Smooth muscle cell (in vitro differentiated cells): ENCODE measurements around the gene PROM1. TPM values are rescaled to one million over a fixed set of nuclear protein-coding genes. Genes with fewer than 3 reads are reported as not detected.

Source experiments
- DNase-seq: peaks from one replicate; lab custom pipeline; 2025; ENCODE audit not compliant: unreplicated experiment; lab: John Stamatoyannopoulos, UW
- H2AFZ ChIP-seq: fragments of 200-600 bp; sonication (generic); 2 replicates; pipeline ENCODE4 v1.6.0; 2016; ENCODE audit warnings: antibody characterized with exemption, low read depth, mild to moderate bottlenecking
- H3F3A ChIP-seq: fragments of 200-600 bp; sonication (generic); 2 replicates; pipeline ENCODE4 v1.6.0; 2017; ENCODE audit warnings: antibody characterized with exemption, low read depth
- H3K27ac ChIP-seq: fragments of 200-600 bp; sonication (generic); 2 replicates; pipeline ENCODE4 v1.5.1; 2016; ENCODE audit warnings: low read depth, mild to moderate bottlenecking
- H3K27me3 ChIP-seq: fragments of 200-600 bp; sonication (generic); 2 replicates; pipeline ENCODE4 v1.6.1; 2016; ENCODE audit warnings: low read depth, mild to moderate bottlenecking
- H3K36me3 ChIP-seq: fragments of 200-600 bp; sonication (generic); 2 replicates; pipeline ENCODE4 v1.5.1; 2016; ENCODE audit warnings: low read depth
- H3K4me1 ChIP-seq: fragments of 200-600 bp; sonication (generic); 2 replicates; pipeline ENCODE4 v1.5.1; 2016; ENCODE audit warnings: low read depth
- H3K4me2 ChIP-seq: fragments of 200-600 bp; sonication (generic); 2 replicates; pipeline ENCODE4 v1.6.0; 2016; ENCODE audit warnings: mild to moderate bottlenecking
- H3K4me3 ChIP-seq: fragments of 200-600 bp; sonication (generic); 2 replicates; pipeline ENCODE4 v1.5.1; 2016; ENCODE audit warnings: mild to moderate bottlenecking
- H3K79me2 ChIP-seq: fragments of 200-600 bp; sonication (generic); 2 replicates; pipeline ENCODE4 v1.6.0; 2016; ENCODE audit warnings: low read depth, mild to moderate bottlenecking
- H3K9ac ChIP-seq: fragments of 200-600 bp; sonication (generic); 2 replicates; pipeline ENCODE4 v1.6.0; 2016; ENCODE audit warnings: low read depth
- H3K9me3 ChIP-seq: fragments of 200-600 bp; sonication (generic); replicated peaks from 2 replicates; pipeline ENCODE4 v1.5.1; 2016; ENCODE audit warnings: low read depth
- H4K20me1 ChIP-seq: fragments of 200-600 bp; sonication (generic); 2 replicates; pipeline ENCODE4 v1.6.0; 2016; ENCODE audit warnings: low read depth
- CTCF ChIP-seq: fragments of 200-600 bp; sonication (generic); IDR thresholded peaks from 2 replicates; pipeline ENCODE4 v1.5.1; 2017; ENCODE audit warnings: borderline replicate concordance, mild to moderate bottlenecking, antibody characterized with exemption; ENCODE audit not compliant: insufficient read depth, poor library complexity, severe bottlenecking
- WGBS: methylation state at CpG from one replicate; pipeline ENCODE4 v1.1.7; 2016; ENCODE audit warnings: low lambda C conversion rate; 5-methylcytosine and 5-hydroxymethylcytosine counted together
- polyA plus RNA-seq: library from polyadenylated mRNA; unstranded; fragments of >200 nt; fragmentation: Nextera tagmentation; extraction: Ambion mirVana; gene quantifications from 2 replicates; pipeline ENCODE4 v1.2.1, GENCODE V29; 2016
- total RNA-seq: library from RNA; depleted of rRNA; stranded (reverse); fragments of >200 nt; gene quantifications from 2 replicates; pipeline ENCODE4 v1.2.3, GENCODE V29; 2014

PROM1 gene
- total and polyA plus RNA-seq, 2 experiments from 2014 or later = 0.56 to 1.7 TPM

- no peak overlapping the region for H3K9ac ChIP-seq
- no peaks in the 10 kb centered on the region for H3K9me3 ChIP-seq
- no peaks in the 10 kb centered on the region for H3K36me3 ChIP-seq
- no peak for TF ChIP-seq CTCF
- no peak for DNase-seq
- no peaks in the 10 kb centered on the region for H4K20me1 ChIP-seq
- H3K79me2 ChIP-seq = no peaks in the 10 kb centered on the region
- no peak overlapping the region for H3K4me2 ChIP-seq
- H3K4me3 ChIP-seq = no peak overlapping the region
- H2AFZ ChIP-seq = no peak overlapping the region
- H3K27me3 ChIP-seq = peaks cover 16% of the 10 kb centered on the region
- no peak overlapping the region for H3K27ac ChIP-seq
- H3K4me1 ChIP-seq = no peaks in the 10 kb centered on the region
- no peaks in the 10 kb centered on the region for H3F3A ChIP-seq
- WGBS = 70% methylated on average over 2 of the region's 2 CpGs
Measured at GRCh38 chr4:16104520-16104919, 20.7 kb upstream of the PROM1 start.

- Histone ChIP-seq H3K4me2 (no peak overlapping the region), H3K27ac (no peak overlapping the region), H3K9me3 (no peaks in the 10 kb centered on the region), H3K79me2 (no peaks in the 10 kb centered on the region), H3K27me3 (peaks cover 10% of the 10 kb centered on the region), H3K9ac (no peak overlapping the region), H3K4me3 (no peak overlapping the region), H3K36me3 (no peaks in the 10 kb centered on the region), H3K4me1 (no peaks in the 10 kb centered on the region), H3F3A (no peaks in the 10 kb centered on the region), H4K20me1 (no peaks in the 10 kb centered on the region), H2AFZ (no peak overlapping the region)
- WGBS = 79% methylated on average over 7 of the region's 7 CpGs
- no peak for DNase-seq
- TF ChIP-seq CTCF = no peak
Measured at GRCh38 chr4:16102356-16102755, 18.5 kb upstream of the PROM1 start.

GRCh38 chr4:16100833-16101232 is 17.0 kb upstream of the PROM1 start:
- Histone ChIP-seq H3K27ac (no peak overlapping the region), H4K20me1 (no peaks in the 10 kb centered on the region), H3K4me1 (no peaks in the 10 kb centered on the region), H3K4me3 (no peak overlapping the region), H3K79me2 (no peaks in the 10 kb centered on the region), H3K9ac (no peak overlapping the region), H3K9me3 (no peaks in the 10 kb centered on the region), H3F3A (no peaks in the 10 kb centered on the region), H3K36me3 (no peaks in the 10 kb centered on the region), H3K4me2 (no peak overlapping the region), H3K27me3 (peaks cover 10% of the 10 kb centered on the region), H2AFZ (no peak overlapping the region)
- no peak for TF ChIP-seq CTCF
- WGBS = 89% methylated on average over 1 of the region's 1 CpG
- DNase-seq = no peak

DNA sequence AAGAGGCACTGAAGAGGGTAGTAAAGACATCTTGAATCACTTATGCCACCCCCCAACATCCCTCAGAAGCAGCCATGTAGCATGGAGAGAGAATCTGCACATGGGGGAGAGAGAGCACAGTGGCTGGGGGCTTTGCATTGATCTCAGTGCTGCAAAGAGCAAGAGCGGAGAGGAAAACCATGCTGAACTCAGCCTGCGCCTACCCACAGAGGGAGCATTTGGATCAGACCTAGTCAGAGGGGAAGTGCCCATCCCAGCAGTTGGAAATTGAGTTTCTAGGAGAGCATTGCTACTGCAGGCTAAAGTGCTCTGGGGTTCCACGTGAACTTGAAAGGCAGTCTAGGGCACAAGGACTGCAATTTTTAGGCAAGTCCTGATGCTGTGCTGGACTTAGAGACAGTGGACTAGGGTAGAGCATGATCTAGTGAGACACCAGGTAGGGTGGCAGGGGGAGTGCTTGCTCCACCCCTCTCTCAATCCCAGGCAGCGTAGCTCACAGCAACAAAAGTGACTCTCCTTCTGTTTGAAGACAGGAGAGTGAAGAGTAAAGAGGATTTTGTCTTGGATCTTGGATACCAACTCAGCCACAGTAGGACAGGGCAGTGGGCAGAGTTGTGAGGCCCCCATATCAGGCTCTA is 9.0 kb upstream of the PROM1 start:
- Histone ChIP-seq H4K20me1 (no peaks in the 10 kb centered on the region), H3F3A (no peaks in the 10 kb centered on the region), H2AFZ (no peak overlapping the region), H3K4me2 (no peak overlapping the region), H3K4me3 (no peak overlapping the region), H3K9me3 (no peaks in the 10 kb centered on the region), H3K79me2 (no peaks in the 10 kb centered on the region), H3K27me3 (peaks cover 25% of the 10 kb centered on the region), H3K4me1 (no peaks in the 10 kb centered on the region), H3K9ac (no peak overlapping the region), H3K36me3 (no peaks in the 10 kb centered on the region), H3K27ac (no peak overlapping the region)
- no peak for TF ChIP-seq CTCF
- no peak for DNase-seq
- 90% methylated on average over 4 of the region's 4 CpGs for WGBS
